Endothelial cell of hepatic sinusoid (primary cell): ENCODE results near the gene ZSWIM5.
"Not testable (repeated sequence)": the region's sequence is repeated elsewhere in the genome, so short reads cannot be mapped to it uniquely, and the experiment has no call there.

ENCODE experiments used
- in situ Hi-C: cut with HindIII; loops from 2 replicates; pipeline ENCODE4 v1.10.0; 2017; ENCODE audit warnings: low sequenced_read_pairs

The ZSWIM5 gene

DNA sequence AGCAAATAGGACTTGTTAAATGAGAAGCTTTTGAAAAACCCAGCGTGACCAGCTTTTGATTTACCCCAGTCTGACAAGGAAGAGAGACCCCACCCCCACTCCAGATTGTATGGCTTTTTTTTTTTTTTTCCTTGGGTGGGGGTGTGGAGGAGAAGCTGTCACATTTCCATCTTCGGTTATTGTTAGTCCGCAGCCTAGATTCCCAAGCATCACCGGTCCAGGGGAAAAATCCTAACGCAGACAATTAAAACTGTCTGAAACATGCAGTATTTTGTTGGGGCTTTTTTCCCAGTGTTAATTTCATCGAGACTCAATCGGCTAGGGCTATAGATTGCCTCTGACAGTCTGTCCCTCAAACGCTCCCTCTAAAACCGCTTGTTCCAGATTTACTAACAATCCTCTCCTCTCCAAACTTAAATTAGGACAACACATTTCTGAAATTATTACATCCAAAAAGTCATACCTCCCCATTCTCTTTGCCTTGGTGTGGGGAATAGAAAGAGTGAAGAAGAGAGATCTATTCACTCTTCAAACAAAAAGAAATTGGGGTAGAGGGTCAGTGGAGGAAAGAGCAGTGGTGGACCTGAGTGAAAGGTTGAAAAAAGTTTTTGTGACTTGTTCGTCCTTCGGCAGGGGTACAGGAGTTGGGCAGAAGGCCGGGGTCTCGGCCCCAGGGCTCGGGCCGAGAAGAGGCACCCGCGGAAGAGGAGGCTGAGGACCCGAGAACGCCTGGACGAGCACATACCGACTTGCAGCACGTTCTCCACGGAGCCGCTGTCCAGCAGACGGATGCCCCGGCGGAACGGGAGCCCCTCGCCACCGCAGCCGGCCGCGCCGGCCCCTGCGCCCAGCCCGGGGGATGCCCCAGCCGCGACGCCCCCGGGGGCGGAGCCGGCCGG is 1.1 kb downstream of the ZSWIM5 start:
- in situ Hi-C loops, result no loop called here

DNA sequence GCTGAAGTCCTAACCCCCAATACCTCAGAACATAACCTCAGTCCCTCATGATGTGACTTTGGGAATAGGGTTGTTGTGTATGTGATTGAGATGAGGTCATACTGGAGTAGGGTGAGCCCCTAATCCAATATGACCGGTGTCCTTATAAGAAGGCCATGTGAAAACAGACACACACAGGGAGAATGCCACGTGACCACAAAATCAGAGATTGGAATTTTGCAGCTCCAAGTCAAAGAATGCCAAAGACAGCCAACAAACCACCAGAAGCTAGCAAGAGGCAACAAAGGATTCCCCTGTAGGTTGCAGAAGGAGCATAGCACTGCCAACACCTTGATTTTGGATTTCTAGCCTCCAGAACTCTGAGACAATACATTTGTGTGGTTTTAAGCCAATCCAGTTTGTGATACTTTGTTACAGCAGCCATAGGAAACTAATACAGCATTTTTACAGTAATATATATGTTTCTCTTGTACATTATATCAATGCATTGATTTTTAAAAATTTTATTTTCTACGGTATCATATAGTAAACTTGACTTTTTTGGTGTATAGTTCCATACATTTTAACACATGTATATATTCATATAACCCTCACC is 5.4 kb downstream of the ZSWIM5 start:
- in situ Hi-C loops, result no loop called here

DNA sequence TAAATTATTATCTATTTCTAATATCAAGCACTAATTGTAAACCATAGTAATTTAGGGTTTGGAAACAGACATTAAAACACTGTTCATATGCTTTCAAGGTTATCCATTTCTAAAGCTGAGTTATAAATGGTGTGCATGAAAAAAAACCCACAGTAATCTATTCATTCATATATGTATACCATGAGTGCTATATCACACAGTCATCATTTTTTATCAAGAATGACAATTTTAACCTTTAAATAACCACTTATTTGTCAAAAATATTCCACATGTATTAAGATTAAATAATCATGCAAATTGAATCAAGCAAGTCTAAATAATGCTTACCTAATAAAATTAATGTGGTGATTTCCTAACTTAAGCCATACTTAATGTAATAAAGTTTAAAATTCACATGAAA is 6.0 kb downstream of the ZSWIM5 start:
- in situ Hi-C loops, result no loop called here

DNA sequence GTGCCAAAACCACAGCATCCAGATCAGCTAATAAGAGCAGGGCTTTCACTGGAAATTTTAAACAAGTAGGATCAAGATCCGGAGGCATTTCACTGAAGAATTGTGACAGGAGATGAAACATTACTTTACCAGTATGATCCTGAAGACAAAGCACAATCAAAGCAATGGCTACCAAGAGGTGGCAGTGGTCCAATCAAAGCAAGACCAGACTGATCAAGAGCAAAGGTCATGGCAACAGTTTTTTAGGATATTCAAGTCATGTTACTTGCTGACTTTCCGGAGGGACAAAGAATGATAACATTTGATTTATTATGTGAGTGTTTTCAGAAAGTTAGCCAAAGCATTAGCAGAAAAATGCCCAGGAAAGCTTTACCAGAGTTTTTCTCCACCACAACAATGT is 8.2 kb downstream of the ZSWIM5 start:
- in situ Hi-C loops, result no loop called here

DNA sequence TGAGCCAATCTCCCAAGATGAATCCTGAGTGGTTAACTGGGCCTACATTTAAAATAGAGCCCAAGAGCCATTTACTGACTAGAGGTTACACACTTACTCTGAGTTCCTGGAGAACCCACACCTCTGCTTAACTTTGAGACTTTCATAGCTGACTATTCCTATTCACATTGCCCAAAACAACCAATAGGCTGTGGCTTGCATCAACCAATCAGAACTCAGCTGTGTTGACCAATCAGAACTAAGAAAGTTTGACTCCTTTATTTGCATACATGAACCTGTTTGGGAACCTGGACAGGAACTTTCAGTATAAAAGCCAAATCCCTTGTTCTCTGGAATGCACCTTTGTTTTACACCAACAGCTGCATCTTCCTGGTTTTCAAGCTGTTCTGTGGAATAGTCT is 9.5 kb downstream of the ZSWIM5 start:
- in situ Hi-C loops, result no loop called here

DNA sequence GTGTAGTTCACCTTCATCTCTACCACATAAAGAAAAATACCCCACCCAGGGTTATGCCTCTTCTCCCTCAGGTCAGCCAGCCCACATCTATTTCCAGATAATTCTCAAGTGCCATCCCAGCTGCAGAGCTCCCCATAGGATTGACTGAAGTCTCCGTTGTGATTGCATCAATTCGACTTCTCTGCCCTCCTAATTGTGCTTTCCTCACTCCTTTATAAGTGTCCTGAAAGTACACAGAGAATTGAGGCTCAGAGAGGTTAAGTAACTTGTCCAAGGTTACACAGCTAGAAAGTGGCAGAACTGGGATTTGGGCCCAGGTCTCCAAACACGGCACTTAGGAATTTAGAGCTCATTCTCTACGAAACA is 15.0 kb downstream of the ZSWIM5 start:
- in situ Hi-C loops, result no loop called here

DNA sequence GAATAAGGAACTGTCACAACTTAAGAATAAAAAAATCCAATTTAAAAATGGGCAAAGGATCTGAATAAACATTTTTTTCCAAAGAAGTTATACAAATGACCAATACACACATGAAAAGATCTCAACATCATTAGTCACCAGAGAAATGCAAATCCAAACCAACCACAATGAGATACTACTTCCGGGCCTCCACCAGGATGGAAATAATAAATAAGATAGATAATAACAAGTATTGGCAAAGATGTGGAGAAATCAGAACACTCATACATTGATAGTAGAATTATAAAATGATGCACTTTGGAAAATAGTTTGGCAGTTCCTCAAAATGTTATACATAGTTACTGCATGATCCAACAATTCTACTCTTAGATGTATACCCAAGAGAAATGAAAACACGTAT is 18.7 kb downstream of the ZSWIM5 start:
- in situ Hi-C loops, result no loop called here

DNA sequence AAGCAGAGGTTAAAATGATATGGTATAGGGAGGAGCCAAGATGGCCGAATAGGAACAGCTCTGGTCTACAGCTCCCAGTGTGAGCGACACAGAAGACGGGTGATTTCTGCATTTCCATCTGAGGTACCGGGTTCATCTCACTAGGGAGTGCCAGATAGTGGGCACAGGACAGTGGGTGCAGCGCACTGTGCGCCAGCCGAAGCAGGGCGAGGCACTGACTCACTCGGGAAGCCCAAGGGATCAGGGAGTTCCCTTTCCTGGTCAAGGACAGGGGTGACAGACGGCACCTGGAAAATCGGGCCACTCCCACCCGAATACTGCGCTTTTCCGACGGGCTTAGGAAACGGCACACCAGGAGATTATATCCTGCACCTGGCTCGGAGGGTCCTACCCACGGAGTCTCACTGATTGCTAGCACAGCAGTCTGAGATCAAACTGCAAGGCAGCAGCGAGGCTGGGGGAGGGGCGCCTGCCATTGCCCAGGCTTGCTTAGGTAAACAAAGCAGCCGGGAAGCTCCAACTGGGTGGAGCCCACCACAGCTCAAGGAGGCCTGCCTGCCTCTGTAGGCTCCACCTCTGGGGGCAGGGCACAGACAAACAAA is 26.4 kb downstream of the ZSWIM5 start:
- in situ Hi-C loops, result not testable (repeated sequence)

DNA sequence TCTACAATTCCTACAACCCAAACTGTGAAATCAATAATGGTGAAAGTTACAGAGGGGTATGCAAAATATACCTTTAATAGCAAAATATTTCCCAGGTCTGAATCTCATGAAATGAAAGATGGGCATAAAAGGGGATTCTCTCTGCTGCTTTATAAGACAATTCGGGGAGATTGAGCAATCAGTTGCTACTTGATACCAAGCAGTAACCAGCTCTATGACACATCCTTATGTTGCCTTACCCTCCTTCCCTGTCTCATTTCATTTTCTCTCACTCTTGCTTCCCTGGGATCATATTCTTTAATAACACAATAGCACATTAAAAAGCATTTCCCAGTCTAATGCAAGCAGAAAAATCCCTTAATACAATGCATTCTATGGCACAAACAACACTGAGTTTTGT is 29.0 kb downstream of the ZSWIM5 start:
- in situ Hi-C loops, result no loop called here

DNA sequence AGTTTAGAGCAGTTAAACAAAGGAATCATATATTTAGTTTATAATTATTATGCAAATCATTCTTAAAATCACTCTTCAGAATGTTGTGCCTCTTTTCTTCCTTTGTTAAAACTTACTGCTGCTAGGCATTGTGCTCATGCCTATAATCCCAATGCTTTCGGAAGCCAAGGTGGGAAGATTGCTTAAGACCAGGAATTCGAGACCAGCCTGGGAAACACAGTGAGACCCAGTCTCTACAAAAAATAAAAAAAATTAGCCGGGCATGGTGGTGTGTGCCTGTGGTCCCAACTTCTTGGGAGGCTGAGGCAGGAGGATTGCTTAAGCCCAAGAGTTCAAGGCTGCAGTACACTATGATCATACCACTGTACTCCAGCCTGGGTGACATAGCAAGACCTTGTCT is 33.6 kb downstream of the ZSWIM5 start:
- in situ Hi-C loops, result no loop called here

DNA sequence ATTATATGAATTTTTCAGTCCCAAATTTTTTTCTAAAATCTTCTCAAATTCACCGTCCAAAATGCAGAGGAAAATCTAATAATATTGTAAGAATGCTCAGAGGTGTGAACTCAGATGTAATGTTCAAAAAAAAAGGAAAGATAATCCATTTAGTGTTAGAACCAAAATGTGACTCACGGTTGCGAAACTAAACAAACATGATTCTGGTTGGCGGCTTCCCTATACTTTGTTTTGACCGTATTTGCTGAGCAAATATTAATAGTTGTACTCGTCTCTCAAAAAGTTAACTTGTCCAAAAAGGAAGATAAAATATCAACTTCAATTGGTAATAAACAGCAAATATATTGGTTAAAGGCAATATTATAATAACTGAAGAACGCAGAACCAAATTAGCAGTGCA is 34.4 kb downstream of the ZSWIM5 start:
- in situ Hi-C loops, result no loop called here

DNA sequence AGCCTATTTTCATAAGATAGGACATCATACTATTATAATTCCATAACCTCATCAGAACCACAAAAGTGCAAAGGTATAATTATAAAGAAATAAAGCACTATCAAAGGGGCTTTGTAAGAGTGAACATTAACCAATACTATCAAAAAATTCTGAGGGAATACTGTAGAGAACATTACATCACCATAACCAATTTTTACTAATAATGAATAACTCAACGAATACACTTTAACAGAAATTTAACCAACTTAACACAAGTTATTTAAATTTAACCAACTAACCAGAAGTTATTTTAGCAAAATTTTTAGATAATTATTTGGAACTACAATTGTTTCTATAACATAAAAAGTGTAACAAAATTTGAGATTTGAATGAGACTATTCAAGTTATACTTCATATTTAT is 34.8 kb downstream of the ZSWIM5 start:
- in situ Hi-C loops, result no loop called here

DNA sequence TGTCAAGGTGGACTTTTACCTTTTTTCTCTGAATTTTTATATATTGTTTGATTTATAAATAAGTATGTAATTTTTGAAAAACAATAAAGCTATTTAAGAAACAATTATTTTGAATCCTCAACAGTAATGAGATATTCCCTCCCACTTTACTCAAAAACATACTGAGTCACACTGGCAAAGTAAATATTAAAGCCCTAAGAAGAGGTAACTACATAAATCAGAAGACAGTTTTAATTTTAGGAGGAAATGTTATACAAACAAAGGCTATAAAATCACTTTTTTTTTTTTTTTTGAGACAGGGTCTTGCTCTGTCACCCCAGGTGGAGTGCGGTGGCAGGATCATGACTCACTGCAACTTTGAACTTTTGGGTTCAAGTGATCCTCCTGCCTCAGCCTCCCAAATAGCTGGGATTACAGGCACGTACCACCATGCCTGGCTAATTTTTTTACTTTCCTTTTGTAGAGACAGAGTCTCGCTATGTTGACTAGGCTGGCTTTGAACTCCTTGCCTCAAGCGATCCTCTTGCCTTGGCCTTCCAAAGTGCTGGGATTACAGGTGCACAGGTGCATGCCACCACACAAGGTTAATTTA is 36.2 kb downstream of the ZSWIM5 start:
- in situ Hi-C loops, result no loop called here

DNA sequence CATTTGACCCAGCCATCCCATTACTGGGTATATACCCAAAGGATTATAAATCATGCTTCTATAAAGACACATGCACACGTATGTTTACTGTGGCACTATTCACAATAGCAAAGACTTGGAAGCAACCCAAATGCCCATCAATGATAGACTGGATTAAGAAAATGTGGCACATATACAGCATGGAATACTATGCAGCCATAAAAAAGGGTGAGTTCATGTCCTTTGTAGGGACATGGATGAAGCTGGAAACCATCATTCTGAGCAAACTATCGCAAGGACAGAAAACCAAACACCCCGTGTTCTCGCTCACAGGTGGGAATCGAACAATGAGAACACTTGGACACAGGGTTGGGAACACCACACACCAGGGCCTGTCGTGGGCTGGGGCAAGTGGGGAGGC is 38.5 kb downstream of the ZSWIM5 start:
- in situ Hi-C loops, result not testable (repeated sequence)

DNA sequence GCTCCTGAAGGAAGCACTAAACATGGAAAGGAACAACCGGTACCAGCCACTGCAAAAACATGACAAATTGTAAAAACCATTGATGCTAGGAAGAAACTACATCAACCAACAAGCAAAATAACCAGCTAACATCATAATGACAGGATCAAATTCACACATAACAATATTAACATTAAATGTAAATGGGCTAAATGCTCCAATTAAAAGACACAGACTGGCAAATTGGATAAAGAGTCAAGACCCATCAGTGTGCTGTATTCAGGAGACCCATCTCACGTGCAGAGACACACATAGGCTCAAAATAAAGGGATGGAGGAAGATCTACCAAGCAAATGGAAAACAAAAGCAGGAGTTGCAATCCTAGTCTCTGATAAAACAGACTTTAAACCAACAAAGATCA is 42.1 kb downstream of the ZSWIM5 start:
- in situ Hi-C loops, result not testable (repeated sequence)

DNA sequence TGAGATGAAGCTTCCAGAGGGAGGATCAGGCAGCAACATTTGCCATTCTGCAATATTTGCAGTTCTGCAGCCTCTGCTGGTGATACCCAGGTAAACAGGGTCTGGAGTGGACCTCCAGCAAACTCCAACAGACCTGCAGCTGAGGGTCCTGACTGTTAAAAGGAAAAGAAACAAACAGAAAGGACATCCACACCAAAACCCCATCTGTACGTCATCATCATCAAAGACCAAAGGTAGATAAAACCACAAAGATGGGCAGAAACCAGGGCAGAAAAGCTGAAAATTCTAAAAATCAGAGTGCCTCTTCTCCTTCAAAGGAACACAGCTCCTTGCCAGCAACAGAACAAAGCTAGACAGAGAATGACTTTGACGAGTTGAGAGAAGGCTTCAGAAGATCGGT is 43.3 kb downstream of the ZSWIM5 start:
- in situ Hi-C loops, result not testable (repeated sequence)

DNA sequence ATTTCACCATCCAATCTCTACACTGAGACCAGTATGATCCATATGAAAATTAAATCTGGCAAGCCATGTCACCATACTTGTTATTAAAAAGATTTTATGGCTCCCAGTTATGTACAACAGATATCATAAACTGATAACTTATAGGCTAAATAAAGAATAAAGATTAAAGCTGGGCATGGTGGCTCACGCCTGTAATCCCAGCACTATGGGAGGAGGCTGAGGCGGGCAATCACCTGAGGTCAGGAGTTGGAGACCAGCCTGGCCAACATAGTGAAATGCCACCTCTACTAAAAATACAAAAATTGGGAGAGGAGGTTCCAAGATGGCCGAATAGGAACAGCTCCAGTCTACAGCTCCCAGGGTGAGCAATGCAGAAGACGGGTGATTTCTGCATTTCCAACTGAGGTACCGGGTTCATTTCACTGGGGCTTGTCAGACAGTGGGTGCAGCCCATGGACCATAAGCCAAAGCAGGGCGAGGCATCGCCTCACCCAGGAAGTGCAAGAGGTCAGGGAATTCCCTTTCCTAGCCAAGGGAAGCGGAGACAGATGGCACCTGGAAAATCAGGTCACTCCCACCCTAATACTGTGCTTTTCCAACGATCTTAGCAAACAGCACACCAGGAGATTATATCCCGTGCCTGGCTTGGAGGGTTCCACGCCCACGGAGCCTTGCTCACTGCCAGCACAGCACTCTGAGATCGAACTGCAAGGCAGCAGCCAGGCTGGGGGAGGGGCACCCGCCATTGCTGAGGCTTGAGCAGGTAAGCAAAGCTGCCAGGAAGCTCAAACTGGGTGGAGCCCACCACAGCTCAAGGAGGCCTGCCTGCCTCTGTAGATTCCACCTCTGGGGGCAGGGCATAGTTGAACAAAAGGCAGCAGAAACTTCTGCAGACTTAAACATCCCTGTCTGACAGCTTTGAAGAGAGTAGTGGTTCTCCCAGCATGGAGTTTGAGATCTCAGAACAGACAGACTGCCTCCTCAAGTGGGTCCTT is 44.1 kb downstream of the ZSWIM5 start:
- in situ Hi-C loops, result not testable (repeated sequence)

DNA sequence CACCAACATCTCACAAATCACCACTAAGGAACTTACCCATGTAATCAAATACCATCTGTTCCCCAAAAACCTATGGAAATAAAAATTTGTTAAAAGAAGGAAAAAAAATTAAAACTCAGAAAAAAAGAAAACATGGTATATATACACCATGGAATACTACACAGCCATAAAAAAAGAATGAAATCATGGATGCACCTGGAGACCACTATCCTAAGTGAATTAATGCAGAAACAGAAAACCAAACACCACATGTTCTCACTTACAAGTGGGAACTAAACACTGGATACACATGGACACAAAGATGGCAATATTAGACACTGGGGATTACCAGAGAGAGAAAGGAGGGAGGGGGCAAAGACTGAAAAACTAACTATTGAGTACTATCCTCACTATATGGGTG is 50.4 kb downstream of the ZSWIM5 start:
- in situ Hi-C loops, result no loop called here

DNA sequence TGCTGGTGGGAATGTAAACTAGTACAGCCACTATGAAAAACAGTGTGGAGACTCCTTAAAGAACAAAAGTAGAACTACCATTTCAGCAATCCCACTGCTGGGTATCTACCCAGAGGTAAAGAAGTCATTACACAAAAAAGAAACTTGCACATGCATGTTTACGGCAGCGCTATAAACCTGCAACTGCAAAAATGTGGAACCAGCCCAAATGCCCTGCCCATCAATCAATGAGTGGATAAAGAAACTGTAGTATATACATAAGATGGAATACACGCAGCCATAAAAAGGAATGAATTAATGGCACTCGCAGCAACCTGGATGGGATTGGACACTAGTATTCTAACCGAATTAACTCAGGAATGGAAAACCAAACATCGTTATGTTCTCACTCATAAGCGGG is 51.0 kb downstream of the ZSWIM5 start:
- in situ Hi-C loops, result no loop called here

DNA sequence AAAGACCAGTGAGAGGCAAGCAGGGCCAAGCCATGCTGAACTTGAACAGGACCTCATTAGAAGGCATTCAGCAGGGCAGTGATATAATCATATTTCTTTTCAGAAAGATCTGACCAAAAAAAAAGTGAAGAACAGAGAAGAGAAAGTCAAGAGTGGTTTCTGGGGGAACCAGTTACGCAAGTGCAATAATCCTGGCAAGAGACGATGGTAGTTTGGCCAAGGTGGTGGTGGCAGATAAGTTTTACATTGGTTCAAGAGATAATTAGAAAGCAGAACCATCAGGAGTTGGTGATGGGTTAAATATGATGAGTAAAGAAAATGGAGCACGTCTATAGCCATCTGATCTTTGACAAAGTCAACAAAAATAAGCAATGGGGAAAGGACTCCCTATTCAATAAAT is 54.3 kb downstream of the ZSWIM5 start:
- in situ Hi-C loops, result no loop called here
